Subcutaneous adipose tissue (tissue), 4 donors: ENCODE results near the gene MOSMO. TPM values are rescaled to one million over a fixed set of nuclear protein-coding genes. Genes with fewer than 3 reads are reported as not detected.

Experiments used
- total RNA-seq, 4 donors: library from RNA; depleted of rRNA; stranded (reverse); fragments of >200 nt; gene quantifications; one replicate each; pipeline ENCODE4 v1.1.0, GENCODE V29; 2016
- TF ChIP-seq, protein P1 (sequence below): fragments of 450-650 bp; IDR thresholded peaks from one replicate; pipeline ENCODE4 v1.5.1; 2016; ENCODE audit warnings: low read depth, mild to moderate bottlenecking, control low read depth, antibody characterized with exemption, moderate library complexity

Gene MOSMO
- total RNA-seq, 4 donors from 2014 or later = 15.3 to 33.4 (median 23.8) TPM

DNA sequence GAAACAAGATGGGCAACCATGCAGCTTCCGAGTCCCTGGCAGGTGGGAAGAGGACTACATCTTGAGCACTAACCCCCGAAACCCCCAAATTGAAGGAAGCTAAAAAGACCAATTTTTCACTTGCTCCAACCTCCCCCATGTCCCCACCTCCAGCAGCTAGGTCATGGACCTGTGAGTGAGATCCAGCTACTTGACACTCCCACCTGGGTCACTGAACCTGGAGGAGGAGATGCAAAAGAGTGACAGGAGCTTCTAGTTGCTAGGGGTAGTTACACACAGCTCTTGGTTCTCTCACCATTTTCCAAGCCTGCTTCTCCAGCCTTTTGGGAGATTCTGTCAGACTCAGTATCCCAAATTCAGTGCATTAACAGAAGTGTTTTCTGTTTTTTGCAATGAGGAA is 18.2 kb upstream of the MOSMO start:
- TF ChIP-seq, protein P1, sequence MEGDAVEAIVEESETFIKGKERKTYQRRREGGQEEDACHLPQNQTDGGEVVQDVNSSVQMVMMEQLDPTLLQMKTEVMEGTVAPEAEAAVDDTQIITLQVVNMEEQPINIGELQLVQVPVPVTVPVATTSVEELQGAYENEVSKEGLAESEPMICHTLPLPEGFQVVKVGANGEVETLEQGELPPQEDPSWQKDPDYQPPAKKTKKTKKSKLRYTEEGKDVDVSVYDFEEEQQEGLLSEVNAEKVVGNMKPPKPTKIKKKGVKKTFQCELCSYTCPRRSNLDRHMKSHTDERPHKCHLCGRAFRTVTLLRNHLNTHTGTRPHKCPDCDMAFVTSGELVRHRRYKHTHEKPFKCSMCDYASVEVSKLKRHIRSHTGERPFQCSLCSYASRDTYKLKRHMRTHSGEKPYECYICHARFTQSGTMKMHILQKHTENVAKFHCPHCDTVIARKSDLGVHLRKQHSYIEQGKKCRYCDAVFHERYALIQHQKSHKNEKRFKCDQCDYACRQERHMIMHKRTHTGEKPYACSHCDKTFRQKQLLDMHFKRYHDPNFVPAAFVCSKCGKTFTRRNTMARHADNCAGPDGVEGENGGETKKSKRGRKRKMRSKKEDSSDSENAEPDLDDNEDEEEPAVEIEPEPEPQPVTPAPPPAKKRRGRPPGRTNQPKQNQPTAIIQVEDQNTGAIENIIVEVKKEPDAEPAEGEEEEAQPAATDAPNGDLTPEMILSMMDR = no peak

DNA sequence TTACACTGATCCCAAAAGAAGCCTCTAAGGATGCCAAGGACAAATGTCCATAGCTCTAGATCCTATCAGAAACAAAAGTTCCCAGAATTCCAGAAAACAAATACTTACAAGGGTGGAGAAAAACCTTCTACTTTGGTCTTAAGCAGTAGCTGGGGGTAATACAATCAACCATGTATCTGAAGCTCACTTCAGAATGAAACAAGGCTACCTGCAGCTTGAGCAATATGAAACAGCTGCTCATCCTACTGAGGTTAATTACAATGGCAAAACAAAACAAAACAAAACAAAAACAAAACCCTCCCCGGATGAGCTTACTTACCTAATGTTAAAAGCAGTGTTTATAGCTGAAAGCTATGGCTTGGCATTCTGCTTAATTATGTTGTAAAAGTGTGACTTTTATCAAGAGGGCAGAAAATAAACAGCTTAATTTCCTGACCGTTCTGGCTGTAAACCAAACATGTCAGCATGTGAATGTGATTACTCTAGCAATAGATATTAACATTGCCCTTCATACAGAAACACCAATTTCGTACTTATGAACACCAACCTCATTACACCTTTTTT is 17.4 kb upstream of the MOSMO start:
- TF ChIP-seq, protein P1 = no peak

DNA sequence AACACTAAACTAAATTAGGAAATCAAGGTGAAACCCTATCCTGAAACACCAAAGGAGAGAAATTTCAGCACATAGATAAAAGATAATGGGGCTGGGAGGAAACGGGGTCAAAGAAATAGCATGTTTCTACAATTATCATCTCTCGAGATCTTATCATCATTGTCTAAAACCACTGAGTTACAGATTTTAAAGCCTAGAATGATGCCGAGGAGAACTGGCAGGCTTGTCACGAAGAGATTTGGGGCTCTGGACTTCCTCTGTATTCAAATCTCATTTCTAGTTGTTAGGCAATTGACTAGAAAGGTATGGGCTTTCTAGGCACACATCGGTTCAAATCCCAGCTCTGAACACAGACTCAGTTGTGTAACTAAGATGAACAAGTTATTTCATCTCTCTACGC is 16.3 kb upstream of the MOSMO start:
- TF ChIP-seq, protein P1 = no peak

DNA sequence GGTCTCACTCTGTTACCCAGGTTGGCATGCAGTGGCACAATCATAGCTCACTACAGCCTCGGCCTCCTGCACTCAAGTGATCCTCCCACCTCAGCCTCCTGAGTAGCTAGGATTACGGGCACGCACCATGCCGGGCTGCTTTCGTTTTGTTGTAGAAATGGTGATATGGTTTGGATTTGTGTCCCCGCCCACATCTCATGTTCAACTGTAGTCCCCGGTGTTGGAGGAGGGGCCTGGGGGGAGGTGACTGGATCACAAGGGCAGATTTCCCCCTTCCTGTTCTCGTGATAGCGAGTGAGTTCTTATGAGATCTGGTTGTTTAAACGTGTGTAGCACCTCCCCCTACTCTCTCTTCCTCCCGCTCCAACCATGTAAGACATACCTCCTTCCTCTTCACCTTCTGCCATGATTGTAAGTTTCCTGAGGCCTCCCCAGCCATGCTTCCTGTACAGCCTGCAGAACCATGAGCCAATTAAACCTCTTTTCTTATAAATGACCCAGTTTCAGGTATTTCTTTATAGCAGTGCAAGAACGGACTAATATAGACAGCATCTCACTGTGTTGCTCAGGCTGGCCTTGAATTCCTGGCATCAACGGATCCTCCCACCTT is 12.9 kb upstream of the MOSMO start:
- TF ChIP-seq, protein P1 = no peak

DNA sequence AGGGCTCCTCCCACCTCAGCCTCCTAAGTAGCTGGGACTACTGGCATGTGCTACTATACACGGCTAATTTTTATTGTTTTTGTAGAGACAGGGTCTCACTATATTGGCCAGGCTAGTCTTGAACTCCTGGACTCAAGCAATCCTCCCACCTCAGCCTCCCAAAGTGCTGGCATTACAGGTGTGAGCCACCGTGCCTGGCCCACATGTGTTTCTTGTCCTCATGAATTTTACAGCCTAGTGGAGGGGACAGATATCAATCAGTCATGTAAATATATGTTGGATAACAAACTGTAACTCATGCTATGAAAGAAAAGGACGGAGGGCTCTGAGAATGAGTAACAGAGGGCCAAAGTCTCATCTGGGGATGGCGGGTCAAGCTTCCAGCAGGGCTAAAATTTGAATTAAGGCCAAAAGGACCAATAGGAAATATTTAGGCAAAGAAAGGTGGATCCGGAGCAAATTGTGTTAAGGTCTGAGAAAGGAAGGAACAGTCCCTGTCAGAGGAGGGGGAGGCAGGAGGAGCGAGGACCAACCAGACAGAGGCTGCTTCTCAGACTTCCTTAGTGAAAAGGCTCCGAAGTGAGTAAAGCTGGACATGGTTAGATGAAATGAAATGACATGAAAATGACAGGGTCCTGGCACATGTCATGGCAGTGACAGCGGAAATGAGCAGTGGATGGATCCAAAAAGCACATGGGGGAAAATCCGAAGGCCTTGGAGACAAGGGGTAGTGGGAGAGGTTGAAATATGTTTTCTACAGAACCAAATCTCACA is 10.8 kb upstream of the MOSMO start:
- TF ChIP-seq, protein P1 = no peak

DNA sequence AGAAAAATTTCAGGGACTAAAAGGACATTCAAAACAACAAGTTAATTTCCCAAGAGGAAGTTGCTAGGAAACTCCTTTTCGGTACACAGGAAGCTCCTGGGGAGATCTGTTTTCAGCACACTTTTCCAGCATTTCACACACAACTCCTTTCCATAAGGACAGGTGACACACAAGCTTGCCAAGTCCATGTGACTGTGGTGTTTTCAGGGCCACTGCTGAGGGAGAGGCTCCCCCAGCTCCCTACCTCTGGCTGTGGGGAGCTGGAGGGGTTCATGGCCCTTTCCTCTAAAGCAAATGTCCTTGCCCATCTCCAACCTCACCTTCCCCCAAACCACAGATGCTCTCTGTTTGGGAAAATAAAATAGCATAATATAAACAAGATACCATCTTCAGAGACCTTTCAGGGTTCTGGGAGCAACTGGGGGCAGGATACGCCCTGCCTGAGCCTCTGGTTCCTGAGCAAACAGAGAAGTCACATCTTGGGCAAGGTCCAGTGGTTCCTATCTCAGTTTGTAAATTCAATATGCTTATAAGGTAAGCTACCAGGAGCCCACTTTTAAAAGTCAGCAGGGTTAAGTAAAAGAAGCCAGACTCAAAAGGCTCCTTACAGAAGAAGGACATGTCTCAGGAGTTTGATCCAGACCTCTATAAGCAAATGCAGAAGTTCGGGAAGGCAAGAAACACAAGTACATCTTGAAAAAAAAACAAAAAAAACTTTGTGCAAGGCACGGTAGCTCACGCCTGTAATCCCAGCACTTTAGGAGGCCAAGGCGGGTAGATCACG is 10.0 kb upstream of the MOSMO start:
- TF ChIP-seq, protein P1 = no peak

DNA sequence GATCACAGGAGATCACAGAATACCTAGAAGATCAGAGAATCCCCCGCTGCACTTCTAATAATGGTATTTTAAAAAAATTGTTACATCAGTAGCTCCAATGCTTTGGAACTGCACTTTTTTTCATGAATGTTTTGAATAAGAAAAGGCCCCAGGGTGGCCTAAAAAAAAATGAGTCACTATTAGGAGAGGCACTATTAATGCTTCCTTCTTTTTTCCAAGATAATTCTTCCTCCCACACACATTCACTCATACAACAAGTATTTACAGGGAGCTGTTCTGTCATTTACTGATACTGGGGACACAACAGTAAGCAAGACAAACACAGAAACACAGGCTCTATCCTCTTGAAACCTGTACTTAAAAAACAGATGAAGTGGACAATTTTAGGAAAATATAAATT is 6.3 kb upstream of the MOSMO start:
- TF ChIP-seq, protein P1 = no peak
